Measurements from ENCODE around the gene SMIM20.

SMIM20 gene

DNA sequence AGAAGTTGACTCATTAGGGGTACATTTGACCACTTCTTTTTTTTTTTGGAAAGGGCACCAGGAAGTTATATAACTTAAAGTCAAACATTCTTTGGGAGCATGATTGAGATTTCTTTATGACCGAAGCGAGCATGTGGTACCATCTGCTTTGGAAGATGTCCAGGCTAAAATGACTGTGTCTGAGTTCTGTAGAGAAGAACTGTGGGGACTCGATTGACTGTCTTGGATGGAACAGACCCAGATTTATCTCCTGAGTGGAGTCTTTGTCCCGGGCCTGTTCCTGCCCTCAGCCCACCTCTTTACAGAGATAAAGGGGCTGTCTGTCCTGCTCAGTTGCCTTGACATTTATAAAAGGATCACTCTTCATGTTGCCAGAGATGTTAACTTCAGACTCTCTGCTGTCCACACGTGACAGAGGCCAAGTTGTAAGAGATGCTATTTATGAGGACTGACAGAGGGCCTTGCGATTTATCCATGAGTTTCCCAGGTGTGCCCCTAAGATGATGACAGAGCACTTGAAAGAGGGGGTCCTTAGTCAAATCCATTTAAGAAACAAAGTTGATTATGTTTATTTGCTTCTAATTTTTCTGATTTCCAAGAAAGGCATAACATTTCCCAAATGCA lies 16.8 kb downstream of the SMIM20 start:
- H3K9me3 Mint-ChIP-seq, result no peaks in the 10 kb centered on the region
- H3K4me3 Mint-ChIP-seq, result no peak overlapping the region
- peaks cover 10% of the 10 kb centered on the region for H3K4me1 Mint-ChIP-seq
- DNase-seq, result no peak
- H3K36me3 Mint-ChIP-seq (ENCODE audit: low read depth), result peaks cover 19% of the 10 kb centered on the region
- no peak overlapping the region for H3K27ac Mint-ChIP-seq
- no peaks in the 10 kb centered on the region for H3K27me3 Mint-ChIP-seq (ENCODE audit: low read depth, poor library complexity)
- TF ChIP-seq, protein P1, sequence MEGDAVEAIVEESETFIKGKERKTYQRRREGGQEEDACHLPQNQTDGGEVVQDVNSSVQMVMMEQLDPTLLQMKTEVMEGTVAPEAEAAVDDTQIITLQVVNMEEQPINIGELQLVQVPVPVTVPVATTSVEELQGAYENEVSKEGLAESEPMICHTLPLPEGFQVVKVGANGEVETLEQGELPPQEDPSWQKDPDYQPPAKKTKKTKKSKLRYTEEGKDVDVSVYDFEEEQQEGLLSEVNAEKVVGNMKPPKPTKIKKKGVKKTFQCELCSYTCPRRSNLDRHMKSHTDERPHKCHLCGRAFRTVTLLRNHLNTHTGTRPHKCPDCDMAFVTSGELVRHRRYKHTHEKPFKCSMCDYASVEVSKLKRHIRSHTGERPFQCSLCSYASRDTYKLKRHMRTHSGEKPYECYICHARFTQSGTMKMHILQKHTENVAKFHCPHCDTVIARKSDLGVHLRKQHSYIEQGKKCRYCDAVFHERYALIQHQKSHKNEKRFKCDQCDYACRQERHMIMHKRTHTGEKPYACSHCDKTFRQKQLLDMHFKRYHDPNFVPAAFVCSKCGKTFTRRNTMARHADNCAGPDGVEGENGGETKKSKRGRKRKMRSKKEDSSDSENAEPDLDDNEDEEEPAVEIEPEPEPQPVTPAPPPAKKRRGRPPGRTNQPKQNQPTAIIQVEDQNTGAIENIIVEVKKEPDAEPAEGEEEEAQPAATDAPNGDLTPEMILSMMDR (IDR thresholded peaks at IDR 0.05), result no peak

DNA sequence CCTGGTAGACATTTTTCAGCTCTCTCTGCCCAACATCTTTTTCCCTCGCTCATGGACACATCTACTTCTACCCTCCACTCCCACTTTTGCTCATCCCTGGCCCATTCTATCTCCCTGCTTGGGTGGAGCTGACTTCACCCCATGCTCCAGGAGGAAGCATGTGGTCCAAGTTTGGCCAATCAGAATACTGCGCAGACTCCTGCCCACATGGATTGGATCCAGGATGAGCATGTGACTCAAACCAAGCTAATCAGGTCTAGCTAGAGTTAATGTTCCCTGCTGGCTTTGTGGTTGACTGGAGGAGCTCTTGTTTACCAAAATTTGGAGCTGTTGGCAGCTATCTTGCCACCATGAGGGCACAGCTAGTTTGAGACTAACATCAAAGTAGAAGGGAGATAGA lies 22.7 kb downstream of the SMIM20 start:
- Mint-ChIP-seq H3K4me1 (peaks cover 24% of the 10 kb centered on the region), H3K36me3 (ENCODE audit: low read depth) (peaks cover 9% of the 10 kb centered on the region), H3K27ac (no peak overlapping the region), H3K4me3 (no peak overlapping the region), H3K27me3 (ENCODE audit: low read depth, poor library complexity) (peaks cover 5% of the 10 kb centered on the region), H3K9me3 (peaks cover 12% of the 10 kb centered on the region)
- TF ChIP-seq, protein P1 (IDR thresholded peaks at IDR 0.05), result no peak
- DNase-seq, result no peak

DNA sequence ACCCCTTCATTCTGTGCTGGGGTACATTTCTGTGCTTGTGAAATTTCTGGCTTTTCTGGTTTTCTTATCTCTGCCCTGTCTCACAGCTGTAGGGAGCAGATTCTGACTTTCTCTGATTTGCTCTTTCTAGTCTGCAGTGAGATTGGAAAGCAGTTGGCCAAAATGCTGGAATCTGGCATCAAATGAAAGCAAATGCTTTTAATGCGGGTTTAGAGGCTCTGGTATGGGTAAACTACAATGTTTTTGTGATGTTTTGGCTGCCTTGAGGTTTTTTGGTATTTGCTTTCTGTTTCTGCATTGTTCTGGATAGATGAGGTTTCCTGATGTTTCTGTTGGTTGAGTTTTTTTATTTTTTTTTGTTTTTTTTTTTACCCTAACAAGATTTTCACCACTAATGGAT lies 23.8 kb downstream of the SMIM20 start:
- peaks cover 12% of the 10 kb centered on the region for H3K9me3 Mint-ChIP-seq
- H3K4me1 Mint-ChIP-seq, result peaks cover 24% of the 10 kb centered on the region
- no peak overlapping the region for H3K4me3 Mint-ChIP-seq
- H3K27ac Mint-ChIP-seq, result no peak overlapping the region
- no peak for DNase-seq
- TF ChIP-seq, protein P1 (IDR thresholded peaks at IDR 0.05), result no peak
- peaks cover 10% of the 10 kb centered on the region for H3K27me3 Mint-ChIP-seq (ENCODE audit: low read depth, poor library complexity)
- peaks cover 9% of the 10 kb centered on the region for H3K36me3 Mint-ChIP-seq (ENCODE audit: low read depth)

DNA sequence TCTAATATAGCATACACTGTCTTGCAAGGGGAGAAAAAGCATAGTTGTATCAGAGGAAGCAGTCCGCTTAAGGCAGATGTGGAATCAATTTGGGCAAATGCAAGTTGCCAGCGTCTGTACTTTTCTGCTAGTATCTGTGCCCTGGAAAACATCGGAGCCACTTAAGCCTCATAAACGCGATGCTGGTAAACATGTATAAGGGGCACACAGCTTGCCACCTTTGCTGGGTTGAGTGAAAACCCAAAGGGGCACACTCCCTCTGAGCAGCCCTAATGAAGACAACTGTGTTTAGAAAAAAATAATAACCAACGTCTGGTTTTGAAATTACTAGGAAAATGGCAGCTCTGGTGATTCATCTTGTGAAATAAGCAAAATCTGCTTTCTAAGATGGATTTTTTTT lies 24.3 kb downstream of the SMIM20 start:
- Mint-ChIP-seq H3K9me3 (peaks cover 12% of the 10 kb centered on the region), H3K4me3 (no peak overlapping the region), H3K4me1 (peaks cover 24% of the 10 kb centered on the region)

DNA sequence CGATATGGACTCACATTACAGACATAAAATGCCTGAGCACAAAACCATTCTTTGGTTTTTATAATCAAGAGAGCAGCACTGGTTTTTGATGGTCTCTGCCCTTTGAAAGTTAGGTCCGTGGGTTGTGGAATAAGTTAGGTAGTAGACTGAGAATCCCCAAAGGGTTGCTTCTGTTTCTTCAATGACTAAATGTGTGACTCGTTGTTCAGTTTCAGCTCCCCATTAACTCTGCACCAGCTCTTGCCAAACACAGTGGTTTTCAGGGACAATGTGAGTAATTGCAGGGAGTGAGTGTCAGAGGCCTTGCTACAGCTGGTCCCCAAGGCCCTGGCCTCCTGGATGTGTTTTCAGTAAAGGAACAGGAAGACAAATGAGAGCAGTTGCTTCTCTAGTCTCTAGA lies 24.8 kb downstream of the SMIM20 start:
- H3K4me1 Mint-ChIP-seq, result peaks cover 24% of the 10 kb centered on the region
- peaks cover 11% of the 10 kb centered on the region for H3K27me3 Mint-ChIP-seq (ENCODE audit: low read depth, poor library complexity)
- H3K4me3 Mint-ChIP-seq, result peak overlapping the region; percentile 42
- peaks cover 9% of the 10 kb centered on the region for H3K36me3 Mint-ChIP-seq (ENCODE audit: low read depth)
- TF ChIP-seq, protein P1 (IDR thresholded peaks at IDR 0.05), result no peak
- peak overlapping the region; percentile 98 for H3K27ac Mint-ChIP-seq
- H3K9me3 Mint-ChIP-seq, result peaks cover 12% of the 10 kb centered on the region
- no peak for DNase-seq

More for the DNA sequence above, 24.3 kb downstream of the SMIM20 start:
- Mint-ChIP-seq H3K36me3 (ENCODE audit: low read depth) (peaks cover 9% of the 10 kb centered on the region), H3K27me3 (ENCODE audit: low read depth, poor library complexity) (peaks cover 11% of the 10 kb centered on the region), H3K27ac (no peak overlapping the region)
- DNase-seq, result no peak
- TF ChIP-seq, protein P1 (IDR thresholded peaks at IDR 0.05), result no peak

DNA sequence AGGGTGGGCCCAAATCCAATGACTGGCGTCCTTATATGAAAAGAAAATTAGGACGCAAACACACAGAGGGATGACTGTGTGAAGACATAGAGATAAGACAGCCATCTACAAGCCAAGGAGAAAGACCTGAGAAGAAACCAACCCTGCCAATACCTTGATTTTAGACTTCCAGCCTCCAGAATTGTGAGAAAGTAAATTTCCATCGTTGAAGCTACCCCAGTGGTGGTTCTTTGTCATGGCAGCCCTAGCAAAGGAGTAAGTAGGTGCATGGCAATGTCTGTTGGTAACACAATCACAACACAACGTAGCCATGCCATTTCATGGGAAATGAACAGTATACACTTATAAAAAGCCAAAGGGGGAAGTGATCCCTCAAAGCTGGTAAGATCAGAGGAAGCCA lies 25.3 kb downstream of the SMIM20 start:
- Mint-ChIP-seq H3K4me3 (no peak overlapping the region), H3K27me3 (ENCODE audit: low read depth, poor library complexity) (peaks cover 11% of the 10 kb centered on the region), H3K9me3 (peaks cover 12% of the 10 kb centered on the region), H3K4me1 (peaks cover 24% of the 10 kb centered on the region), H3K36me3 (ENCODE audit: low read depth) (peaks cover 9% of the 10 kb centered on the region), H3K27ac (peak overlapping the region; percentile 98)
- TF ChIP-seq, protein P1 (IDR thresholded peaks at IDR 0.05), result no peak
- DNase-seq, result no peak

All from nephron progenitor cell (in vitro differentiated cells).